HG02840 (cell line): Measurements from ENCODE around the gene NFYA.

Experiments used
- ATAC-seq: cut with Tn5 transposase; IDR thresholded peaks from one replicate; pipeline ENCODE4 v1.9.1; 2021; ENCODE audit warnings: mild to moderate bottlenecking, moderate library complexity, moderate number of reproducible peaks; ENCODE audit not compliant: unreplicated experiment, low FRiP score

NFYA gene

GRCh38 chr6:41045664-41046063 is 27.1 kb upstream of the NFYA start:
- no peak for ATAC-seq

GRCh38 chr6:41046084-41046483 is 26.7 kb upstream of the NFYA start:
- ATAC-seq, result no peak

GRCh38 chr6:41047306-41047705 is 25.5 kb upstream of the NFYA start:
- ATAC-seq, result no peak

GRCh38 chr6:41047745-41048732 is 24.7 kb upstream of the NFYA start:
- no peak for ATAC-seq

GRCh38 chr6:41049521-41049920 is 23.3 kb upstream of the NFYA start:
- ATAC-seq, result no peak

GRCh38 chr6:41049955-41050354 is 22.8 kb upstream of the NFYA start:
- no peak for ATAC-seq

- no peak for ATAC-seq
These were observed 22.2 kb upstream of the NFYA start for GRCh38 chr6:41050536-41050935.

- ATAC-seq, result no peak
These were observed 20.9 kb upstream of the NFYA start for GRCh38 chr6:41051873-41052272.

GRCh38 chr6:41053041-41053440 is 19.7 kb upstream of the NFYA start, which contains the start of gene APOBEC2:
TSS of gene APOBEC2 (plus strand) at chr6:41053202. CDS start at chr6:41053348, 146 bp downstream.
- ATAC-seq, result no peak

- ATAC-seq, result no peak
These were observed 18.3 kb upstream of the NFYA start for GRCh38 chr6:41054511-41054910.

- no peak for ATAC-seq
These were observed 17.6 kb upstream of the NFYA start for GRCh38 chr6:41055149-41055548.

- no peak for ATAC-seq
These were observed 15.8 kb upstream of the NFYA start for GRCh38 chr6:41056768-41057490.

GRCh38 chr6:41058783-41059181 is 14.0 kb upstream of the NFYA start:
- ATAC-seq, result no peak

GRCh38 chr6:41059556-41059955 is 13.2 kb upstream of the NFYA start:
- no peak for ATAC-seq

GRCh38 chr6:41061196-41061726 is 11.5 kb upstream of the NFYA start:
- no peak for ATAC-seq

GRCh38 chr6:41062056-41062455 is 10.7 kb upstream of the NFYA start:
- ATAC-seq, result no peak

- ATAC-seq, result no peak
These were observed 8.9 kb upstream of the NFYA start for GRCh38 chr6:41063884-41064285.

GRCh38 chr6:41064841-41065240 is 7.9 kb upstream of the NFYA start:
- ATAC-seq, result no peak

GRCh38 chr6:41065550-41066026 is 7.2 kb upstream of the NFYA start:
- no peak for ATAC-seq

- ATAC-seq, result no peak
These were observed 5.9 kb upstream of the NFYA start for GRCh38 chr6:41066867-41067304.

- no peak for ATAC-seq
These were observed 1.3 kb upstream of the NFYA start for GRCh38 chr6:41071501-41071922.
